DOHH2 (cell line): ENCODE measurements around the gene SPHKAP.

Experiments
- H3F3A ChIP-seq: fragments of 200-600 bp; sonication (generic), shearing (Covaris generic); 2 replicates; pipeline ENCODE4 v1.6.0; 2016; ENCODE audit warnings: antibody characterized with exemption, mild to moderate bottlenecking; ENCODE audit not compliant: control insufficient read depth, insufficient read depth
- H3K27ac ChIP-seq: fragments of 200-600 bp; sonication (generic); 2 replicates; pipeline ENCODE4 v1.5.1; 2014; ENCODE audit warnings: low read depth, mild to moderate bottlenecking, low read length, moderate library complexity
- H3K27me3 ChIP-seq: fragments of 200-600 bp; sonication (generic); 2 replicates; pipeline ENCODE4 v1.6.1; 2014; ENCODE audit warnings: mild to moderate bottlenecking, low read length, mixed read lengths; ENCODE audit not compliant: control insufficient read depth
- H3K36me3 ChIP-seq: fragments of 200-600 bp; sonication (generic); 2 replicates; pipeline ENCODE4 v1.6.1; 2014; ENCODE audit warnings: mild to moderate bottlenecking, low read length, moderate library complexity, mixed read lengths; ENCODE audit not compliant: control insufficient read depth
- H3K4me1 ChIP-seq: fragments of 200-600 bp; sonication (generic); 2 replicates; pipeline ENCODE4 v1.6.1; 2014; ENCODE audit warnings: mild to moderate bottlenecking, low read length, mixed read lengths; ENCODE audit not compliant: control insufficient read depth
- H3K4me2 ChIP-seq: fragments of 200-600 bp; sonication (generic); 2 replicates; pipeline ENCODE4 v1.6.0; 2014; ENCODE audit warnings: mild to moderate bottlenecking, low read length, moderate library complexity
- H3K4me3 ChIP-seq: fragments of 200-600 bp; sonication (generic); 2 replicates; pipeline ENCODE4 v1.5.1; 2014; ENCODE audit warnings: mild to moderate bottlenecking, low read length, mixed read lengths
- H3K79me2 ChIP-seq: fragments of 200-600 bp; sonication (generic); 2 replicates; pipeline ENCODE4 v1.6.1; 2014; ENCODE audit warnings: mild to moderate bottlenecking, low read length, mixed read lengths; ENCODE audit not compliant: control insufficient read depth
- H3K9me2 ChIP-seq: fragments of 200-600 bp; sonication (generic); replicated peaks from 2 replicates; pipeline ENCODE4 v1.6.1; 2014; ENCODE audit warnings: mild to moderate bottlenecking, low read length, mixed read lengths; ENCODE audit not compliant: control insufficient read depth
- H3K9me3 ChIP-seq: fragments of 200-600 bp; sonication (generic); 2 replicates; pipeline ENCODE4 v1.6.1; 2014; ENCODE audit warnings: antibody characterized with exemption, low read length, mixed read lengths; ENCODE audit not compliant: control insufficient read depth, insufficient read depth
- H4K20me1 ChIP-seq: fragments of 200-600 bp; sonication (generic); 2 replicates; pipeline ENCODE4 v1.6.0; 2014; ENCODE audit warnings: low read depth, mild to moderate bottlenecking, antibody characterized with exemption, low read length, moderate library complexity; ENCODE audit not compliant: control insufficient read depth, insufficient read depth
- EZH2phosphoT487 ChIP-seq: fragments of 200-600 bp; sonication (generic); IDR thresholded peaks from 2 replicates; pipeline ENCODE4 v1.6.1; 2017; ENCODE audit warnings: borderline replicate concordance, mild to moderate bottlenecking, antibody characterized with exemption, low read length, moderate library complexity, mixed read lengths
- TF ChIP-seq, protein P1 (sequence below): fragments of 200-600 bp; sonication (generic); IDR thresholded peaks from one replicate; pipeline ENCODE4 v1.5.1; 2014; ENCODE audit warnings: antibody characterized with exemption, mild to moderate bottlenecking, low read depth, low read length; ENCODE audit not compliant: poor library complexity, severe bottlenecking

Gene SPHKAP

DNA sequence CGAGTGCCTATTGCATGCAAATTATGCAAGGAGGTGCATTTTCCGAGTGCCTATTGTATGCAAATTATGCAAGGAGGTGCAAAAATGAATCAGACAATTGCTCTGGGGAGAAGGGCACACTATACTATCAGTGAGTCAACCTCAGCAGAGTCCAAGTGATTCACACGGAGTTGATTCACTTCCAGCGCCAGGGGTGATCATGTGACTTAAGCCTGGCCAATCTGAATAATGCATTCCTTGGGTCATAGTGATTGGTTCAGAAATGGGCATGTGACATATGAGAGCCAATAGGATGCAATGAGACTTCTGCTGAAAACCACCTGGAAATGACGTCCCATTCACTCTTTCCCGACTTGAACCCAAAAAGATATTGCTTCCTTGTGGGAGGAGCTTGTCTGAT lies 157.9 kb downstream of the SPHKAP start:
- no peaks in the 10 kb centered on the region for H3K4me1 ChIP-seq
- no peaks in the 10 kb centered on the region for H4K20me1 ChIP-seq
- no peaks in the 10 kb centered on the region for H3K9me3 ChIP-seq
- no peak overlapping the region for H3K27ac ChIP-seq
- TF ChIP-seq EZH2phosphoT487: no peak
- TF ChIP-seq, protein P1, sequence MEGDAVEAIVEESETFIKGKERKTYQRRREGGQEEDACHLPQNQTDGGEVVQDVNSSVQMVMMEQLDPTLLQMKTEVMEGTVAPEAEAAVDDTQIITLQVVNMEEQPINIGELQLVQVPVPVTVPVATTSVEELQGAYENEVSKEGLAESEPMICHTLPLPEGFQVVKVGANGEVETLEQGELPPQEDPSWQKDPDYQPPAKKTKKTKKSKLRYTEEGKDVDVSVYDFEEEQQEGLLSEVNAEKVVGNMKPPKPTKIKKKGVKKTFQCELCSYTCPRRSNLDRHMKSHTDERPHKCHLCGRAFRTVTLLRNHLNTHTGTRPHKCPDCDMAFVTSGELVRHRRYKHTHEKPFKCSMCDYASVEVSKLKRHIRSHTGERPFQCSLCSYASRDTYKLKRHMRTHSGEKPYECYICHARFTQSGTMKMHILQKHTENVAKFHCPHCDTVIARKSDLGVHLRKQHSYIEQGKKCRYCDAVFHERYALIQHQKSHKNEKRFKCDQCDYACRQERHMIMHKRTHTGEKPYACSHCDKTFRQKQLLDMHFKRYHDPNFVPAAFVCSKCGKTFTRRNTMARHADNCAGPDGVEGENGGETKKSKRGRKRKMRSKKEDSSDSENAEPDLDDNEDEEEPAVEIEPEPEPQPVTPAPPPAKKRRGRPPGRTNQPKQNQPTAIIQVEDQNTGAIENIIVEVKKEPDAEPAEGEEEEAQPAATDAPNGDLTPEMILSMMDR: no peak
- no peaks in the 10 kb centered on the region for H3K79me2 ChIP-seq
- no peaks in the 10 kb centered on the region for H3F3A ChIP-seq
- no peak overlapping the region for H3K4me3 ChIP-seq
- no peaks in the 10 kb centered on the region for H3K27me3 ChIP-seq
- no peak overlapping the region for H3K4me2 ChIP-seq
- H3K36me3 ChIP-seq: no peaks in the 10 kb centered on the region
- H3K9me2 ChIP-seq: no peaks in the 10 kb centered on the region

DNA sequence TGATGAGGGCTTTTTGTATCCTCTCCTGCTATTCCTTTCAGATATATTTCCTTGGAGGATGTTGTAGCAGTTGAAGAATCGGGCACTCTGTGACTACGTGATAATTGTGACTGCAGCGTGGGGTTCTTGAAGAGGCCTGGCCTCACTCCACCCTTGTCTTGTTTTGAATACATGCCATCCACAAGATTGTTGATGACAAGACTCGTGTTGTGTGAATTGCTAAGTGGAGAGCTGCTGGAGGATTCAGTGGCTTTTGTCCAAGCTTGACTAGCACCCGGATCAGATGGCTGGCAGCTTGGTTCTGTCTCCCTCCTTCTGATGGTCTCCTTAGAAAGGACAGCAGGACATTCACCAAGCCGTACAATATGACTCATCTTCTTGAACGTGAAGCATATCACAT lies 163.2 kb downstream of the SPHKAP start:
- Histone ChIP-seq H3K36me3 (no peaks in the 10 kb centered on the region), H4K20me1 (no peaks in the 10 kb centered on the region), H3F3A (no peaks in the 10 kb centered on the region), H3K27me3 (no peaks in the 10 kb centered on the region), H3K27ac (no peak overlapping the region), H3K79me2 (no peaks in the 10 kb centered on the region), H3K4me2 (no peak overlapping the region), H3K4me3 (no peak overlapping the region), H3K4me1 (no peaks in the 10 kb centered on the region), H3K9me2 (no peaks in the 10 kb centered on the region), H3K9me3 (no peaks in the 10 kb centered on the region)
- TF ChIP-seq, protein P1: no peak
- TF ChIP-seq EZH2phosphoT487: no peak

DNA sequence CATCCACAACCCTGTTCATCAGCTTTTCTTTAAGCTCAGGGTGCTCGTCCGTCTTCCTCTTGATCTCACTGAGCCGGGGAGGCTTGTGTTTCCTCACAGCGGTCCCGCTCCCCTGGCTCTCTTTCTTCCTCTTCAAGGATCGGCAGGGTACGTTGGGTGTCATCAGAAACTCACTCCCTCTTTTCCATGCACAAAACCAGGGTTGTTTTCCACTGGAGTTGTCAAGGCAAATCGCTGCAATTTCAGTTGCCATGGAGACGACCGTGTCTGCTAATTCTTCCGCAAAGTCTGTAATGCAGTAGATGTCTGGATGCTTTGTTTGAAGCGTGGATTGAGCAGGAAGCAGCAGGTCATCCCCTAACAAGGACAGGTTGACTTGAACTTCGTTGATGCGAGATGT lies 163.7 kb downstream of the SPHKAP start:
- no peaks in the 10 kb centered on the region for H3K9me3 ChIP-seq
- no peaks in the 10 kb centered on the region for H3K36me3 ChIP-seq
- no peaks in the 10 kb centered on the region for H4K20me1 ChIP-seq
- H3K4me1 ChIP-seq: no peaks in the 10 kb centered on the region
- H3K9me2 ChIP-seq: no peaks in the 10 kb centered on the region
- no peaks in the 10 kb centered on the region for H3K27me3 ChIP-seq
- no peak overlapping the region for H3K4me2 ChIP-seq
- H3K4me3 ChIP-seq: no peak overlapping the region
- TF ChIP-seq, protein P1: no peak
- no peak for TF ChIP-seq EZH2phosphoT487
- H3F3A ChIP-seq: no peaks in the 10 kb centered on the region
- no peak overlapping the region for H3K27ac ChIP-seq
- no peaks in the 10 kb centered on the region for H3K79me2 ChIP-seq

DNA sequence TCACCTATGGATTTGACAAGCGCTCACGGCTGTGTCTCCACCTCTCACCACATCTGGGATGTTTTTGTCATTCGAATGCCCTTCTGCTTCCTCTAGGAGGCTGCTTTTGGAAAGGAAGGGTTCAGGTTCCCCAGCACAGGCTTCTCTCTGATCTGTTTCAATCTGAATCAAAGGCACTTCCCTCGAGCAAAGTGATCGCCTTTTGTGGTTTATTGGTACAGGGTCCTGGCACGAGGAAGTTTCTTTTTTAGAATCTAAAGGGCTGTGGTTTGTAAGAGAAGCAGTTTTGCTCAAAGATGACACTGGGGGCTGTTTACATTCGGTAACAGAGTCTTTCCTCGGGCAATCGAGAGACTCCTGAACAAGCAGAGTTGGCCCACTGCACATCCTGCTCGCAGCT lies 165.1 kb downstream of the SPHKAP start:
- Histone ChIP-seq H3K9me2 (no peaks in the 10 kb centered on the region), H3K4me1 (no peaks in the 10 kb centered on the region), H3K27ac (no peak overlapping the region), H3F3A (no peaks in the 10 kb centered on the region), H3K4me2 (no peak overlapping the region), H3K9me3 (no peaks in the 10 kb centered on the region), H3K4me3 (no peak overlapping the region), H3K36me3 (no peaks in the 10 kb centered on the region), H3K79me2 (no peaks in the 10 kb centered on the region), H4K20me1 (no peaks in the 10 kb centered on the region), H3K27me3 (no peaks in the 10 kb centered on the region)
- no peak for TF ChIP-seq EZH2phosphoT487
- TF ChIP-seq, protein P1: no peak
